ENCODE data around the gene LAMA2.

DNA sequence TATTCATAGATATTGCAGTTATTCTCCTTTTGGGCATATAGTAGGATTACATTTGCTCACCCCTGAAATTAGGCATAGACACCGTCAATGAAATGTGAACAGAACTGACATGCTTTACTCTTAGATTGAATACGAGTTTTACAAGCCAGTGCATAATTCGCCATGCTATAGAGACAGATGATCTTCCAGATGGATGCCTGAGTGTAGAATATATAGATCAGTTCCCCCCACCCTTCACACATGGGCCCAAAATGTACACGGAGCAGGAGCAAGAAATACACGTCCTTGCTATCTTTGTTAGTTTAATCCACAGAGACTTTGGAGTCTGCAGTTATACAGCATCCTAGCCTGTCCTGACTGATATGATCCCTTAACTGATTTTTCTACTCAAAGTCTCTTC lies 47.4 kb downstream of the LAMA2 start:
- TF ChIP-seq POLR2A (IDR thresholded peaks at IDR 0.05): no peak
- TF ChIP-seq, protein P1, sequence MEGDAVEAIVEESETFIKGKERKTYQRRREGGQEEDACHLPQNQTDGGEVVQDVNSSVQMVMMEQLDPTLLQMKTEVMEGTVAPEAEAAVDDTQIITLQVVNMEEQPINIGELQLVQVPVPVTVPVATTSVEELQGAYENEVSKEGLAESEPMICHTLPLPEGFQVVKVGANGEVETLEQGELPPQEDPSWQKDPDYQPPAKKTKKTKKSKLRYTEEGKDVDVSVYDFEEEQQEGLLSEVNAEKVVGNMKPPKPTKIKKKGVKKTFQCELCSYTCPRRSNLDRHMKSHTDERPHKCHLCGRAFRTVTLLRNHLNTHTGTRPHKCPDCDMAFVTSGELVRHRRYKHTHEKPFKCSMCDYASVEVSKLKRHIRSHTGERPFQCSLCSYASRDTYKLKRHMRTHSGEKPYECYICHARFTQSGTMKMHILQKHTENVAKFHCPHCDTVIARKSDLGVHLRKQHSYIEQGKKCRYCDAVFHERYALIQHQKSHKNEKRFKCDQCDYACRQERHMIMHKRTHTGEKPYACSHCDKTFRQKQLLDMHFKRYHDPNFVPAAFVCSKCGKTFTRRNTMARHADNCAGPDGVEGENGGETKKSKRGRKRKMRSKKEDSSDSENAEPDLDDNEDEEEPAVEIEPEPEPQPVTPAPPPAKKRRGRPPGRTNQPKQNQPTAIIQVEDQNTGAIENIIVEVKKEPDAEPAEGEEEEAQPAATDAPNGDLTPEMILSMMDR (IDR thresholded peaks at IDR 0.05): no peak
